GM21423 (cell line): ENCODE results near the gene COL6A3.
"Not testable (repeated sequence)": the region's sequence is repeated elsewhere in the genome, so short reads cannot be mapped to it uniquely, and the experiment has no call there.

Source experiments
- ATAC-seq: cut with Tn5 transposase; IDR thresholded peaks from one replicate; pipeline ENCODE4 v1.9.1; 2021; ENCODE audit warnings: mild to moderate bottlenecking, moderate library complexity; ENCODE audit not compliant: unreplicated experiment

The COL6A3 gene

DNA sequence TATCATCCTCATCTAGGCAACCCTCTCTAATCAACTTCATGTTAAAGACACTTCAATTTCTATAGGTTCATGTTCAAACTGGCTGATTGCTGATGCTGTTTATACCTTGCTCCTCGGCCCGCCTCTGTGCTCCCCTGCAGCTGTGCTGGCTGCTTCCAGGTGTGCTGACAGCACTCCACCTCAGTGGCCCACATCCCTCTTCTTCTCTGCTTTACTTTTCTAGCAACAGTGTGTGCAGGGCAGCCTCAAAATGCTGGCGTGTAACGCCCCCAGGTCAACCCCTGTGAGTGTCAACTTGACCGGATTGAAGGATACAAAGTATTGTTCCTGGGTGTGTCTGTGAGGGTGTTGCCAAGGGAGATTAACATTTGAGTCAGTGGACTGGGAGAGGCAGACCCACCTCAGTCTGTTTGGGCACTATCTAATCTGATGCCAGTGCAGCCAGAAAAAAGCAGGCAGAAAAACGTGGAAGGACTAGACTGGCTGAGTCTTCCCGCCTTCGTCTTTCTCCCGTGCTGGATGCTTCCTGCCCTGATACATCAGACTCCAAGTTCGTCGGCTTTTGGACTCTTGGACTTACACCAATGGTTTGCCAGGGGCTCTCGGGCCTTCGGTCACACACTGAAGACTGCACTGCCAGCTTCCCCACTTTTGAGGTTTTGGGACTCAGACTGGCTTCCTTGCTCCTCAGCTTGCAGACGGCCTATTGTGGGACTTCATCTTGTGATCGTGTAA lies 94.7 kb downstream of the COL6A3 start:
- ATAC-seq = no peak

DNA sequence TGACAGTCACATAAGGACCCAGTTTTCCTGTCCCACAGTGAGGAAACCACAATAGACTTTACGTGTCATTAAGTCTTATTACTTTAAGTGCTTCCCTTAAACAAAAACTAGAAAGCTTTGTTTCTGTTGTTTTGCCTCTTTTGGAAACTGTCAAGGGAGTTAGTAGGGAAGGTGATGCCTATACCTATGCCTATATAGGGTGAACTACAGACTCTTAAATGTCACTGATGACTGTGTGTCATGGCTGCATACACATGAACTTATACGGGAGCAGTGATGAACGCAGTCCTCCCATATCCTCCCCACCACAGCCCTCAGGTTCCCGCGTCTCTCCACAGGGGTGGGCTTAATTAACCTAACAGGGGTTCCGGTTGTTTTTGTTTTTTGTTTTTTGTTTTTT lies 97.6 kb downstream of the COL6A3 start:
- no peak for ATAC-seq

DNA sequence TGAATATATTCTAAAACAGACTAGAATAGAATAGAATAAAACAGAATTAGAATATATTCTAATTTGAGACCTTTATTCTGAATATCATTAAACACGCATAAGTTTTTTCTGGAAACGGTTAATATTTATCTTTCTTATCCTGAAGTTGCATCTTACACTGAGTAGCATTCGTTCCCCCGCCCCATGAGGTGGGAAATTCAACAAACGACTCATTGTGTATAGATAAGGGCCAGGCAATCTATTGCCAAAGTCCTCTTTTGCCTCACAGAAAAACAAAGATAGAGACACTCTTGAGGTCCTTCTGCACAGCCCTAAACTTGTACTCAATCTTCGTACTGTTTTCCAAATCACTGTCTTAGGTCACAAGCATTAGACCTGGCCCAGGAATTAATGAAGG lies 98.1 kb downstream of the COL6A3 start:
- ATAC-seq = no peak

DNA sequence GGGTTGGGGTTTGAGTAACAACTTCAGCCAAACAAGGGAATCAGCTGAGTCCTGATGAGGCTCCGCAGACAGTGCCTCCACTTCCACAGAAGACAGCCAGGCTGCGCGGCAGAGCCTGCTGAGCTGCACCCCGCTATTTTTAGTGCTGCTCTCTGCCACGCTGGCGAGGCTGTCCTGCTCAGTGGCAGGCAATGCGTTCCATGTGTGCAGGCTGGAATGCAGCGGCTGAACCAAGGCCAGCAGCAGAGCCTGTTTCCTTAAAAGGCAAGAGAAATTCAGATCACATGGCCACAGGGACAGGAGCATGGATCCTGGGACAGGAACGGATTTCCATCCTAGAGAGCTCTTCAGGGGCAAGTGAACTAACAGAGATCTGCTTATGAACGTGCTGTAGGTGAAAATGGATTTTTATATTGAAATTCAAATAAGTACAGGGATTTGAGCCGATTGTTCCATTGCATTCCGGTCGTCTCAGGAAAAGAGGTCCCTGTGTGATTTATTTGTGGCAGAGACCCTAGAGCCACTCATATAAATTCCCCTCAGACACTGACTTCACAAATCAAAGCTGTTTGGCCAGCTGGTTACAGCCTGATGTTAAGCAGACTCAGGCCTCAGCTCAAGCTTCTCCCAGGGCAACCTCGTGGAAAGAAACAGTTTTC lies 98.7 kb downstream of the COL6A3 start:
- no peak for ATAC-seq

DNA sequence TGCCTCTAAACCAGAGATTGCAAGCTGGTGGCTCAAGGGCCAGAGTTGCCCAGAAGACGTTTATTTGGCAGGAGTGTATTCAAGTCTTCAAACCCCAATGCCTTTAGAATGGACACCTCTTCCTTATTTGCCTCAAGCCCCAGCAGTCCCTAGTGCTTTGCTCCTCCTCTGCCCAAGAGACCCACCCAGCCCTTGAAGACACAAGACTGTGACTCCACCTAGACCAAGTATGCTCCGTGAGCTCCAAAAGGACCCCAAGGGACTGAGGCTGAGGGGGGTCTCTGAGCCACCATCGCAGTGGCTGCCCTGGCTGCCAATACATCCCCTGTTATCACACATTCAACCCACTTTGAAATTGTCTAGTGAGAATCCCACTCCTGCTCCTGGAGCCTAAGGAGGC lies 99.3 kb downstream of the COL6A3 start:
- ATAC-seq = no peak

DNA sequence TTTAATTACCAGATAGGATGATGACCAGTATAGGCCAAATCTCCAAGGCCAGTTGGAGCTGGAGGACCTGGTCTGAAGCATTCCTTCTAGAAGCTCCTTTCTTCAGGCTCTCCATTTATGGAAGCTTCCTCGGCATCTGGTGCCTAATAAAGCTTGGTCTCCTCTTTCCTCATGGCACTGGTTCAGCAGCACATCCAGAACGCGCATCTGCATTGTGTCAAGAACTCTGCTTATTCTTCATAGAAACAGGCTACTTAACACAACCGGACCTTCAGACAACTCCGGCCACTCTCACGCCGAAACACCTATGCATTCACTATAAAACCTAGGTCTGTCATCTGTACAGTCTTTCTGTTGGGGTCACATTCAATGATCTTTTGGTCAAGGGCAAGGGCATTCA lies 99.8 kb downstream of the COL6A3 start:
- ATAC-seq = no peak

DNA sequence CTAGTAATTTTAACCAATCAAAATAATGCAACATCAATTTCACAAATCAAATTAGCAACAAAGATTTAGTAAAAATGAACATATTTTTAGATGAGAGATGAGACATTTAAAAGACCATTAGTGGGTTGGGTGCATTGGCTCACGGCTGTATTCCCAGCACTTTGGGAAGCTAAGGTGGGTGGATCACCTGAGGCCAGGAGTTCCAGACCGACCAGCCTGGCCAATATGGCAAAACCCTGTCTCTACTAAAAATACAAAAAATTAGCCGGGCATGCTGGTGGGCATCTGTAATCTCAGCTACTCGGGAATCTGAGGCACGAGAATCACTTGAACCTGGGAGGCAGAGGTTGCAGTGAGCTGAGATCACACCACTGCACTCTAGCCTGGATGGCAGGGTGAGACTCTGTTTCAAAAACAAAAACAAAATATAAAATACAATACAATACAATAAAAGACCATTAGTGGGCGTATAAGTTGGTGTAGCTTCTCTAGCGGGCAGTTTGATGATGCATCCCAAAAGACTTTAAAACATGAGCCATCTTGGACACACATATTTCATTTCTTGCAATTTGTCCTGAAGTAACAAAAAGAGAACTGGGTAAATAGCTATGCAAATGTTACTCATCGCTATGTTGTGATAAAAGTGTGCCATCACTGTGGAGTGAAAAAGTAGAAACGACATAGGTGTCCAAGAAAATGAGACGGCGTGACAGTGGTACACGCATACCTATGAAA lies 101.8 kb downstream of the COL6A3 start:
- ATAC-seq = no peak

DNA sequence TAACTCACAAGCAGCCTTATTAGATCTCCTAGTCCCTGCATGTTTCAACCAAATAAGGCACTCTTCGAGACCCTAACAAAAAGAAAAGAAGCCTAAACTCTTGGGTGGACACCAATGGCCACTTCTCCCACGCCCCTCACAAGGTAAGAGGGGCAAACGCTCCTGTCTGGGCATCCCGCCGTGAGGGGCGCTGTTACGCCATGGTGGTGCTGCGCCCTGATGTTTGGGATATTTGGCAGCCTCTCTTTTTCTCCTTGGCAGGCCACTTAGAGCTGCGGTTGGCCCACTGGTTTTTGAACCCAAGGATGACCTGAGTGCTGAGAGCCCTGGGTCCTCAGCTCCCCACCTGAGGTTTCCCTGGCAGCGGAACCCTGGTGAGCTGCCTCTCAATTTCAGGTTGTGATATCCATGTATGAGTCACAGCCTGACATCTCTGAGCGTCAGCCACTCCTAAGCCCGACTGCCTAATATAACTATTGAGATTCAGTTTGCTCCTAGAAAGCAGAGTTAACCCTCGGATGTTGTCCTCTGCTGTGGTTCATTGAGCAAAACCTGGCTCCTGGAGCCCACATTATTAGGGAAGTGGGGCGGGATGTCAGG lies 103.3 kb downstream of the COL6A3 start:
- no peak for ATAC-seq

DNA sequence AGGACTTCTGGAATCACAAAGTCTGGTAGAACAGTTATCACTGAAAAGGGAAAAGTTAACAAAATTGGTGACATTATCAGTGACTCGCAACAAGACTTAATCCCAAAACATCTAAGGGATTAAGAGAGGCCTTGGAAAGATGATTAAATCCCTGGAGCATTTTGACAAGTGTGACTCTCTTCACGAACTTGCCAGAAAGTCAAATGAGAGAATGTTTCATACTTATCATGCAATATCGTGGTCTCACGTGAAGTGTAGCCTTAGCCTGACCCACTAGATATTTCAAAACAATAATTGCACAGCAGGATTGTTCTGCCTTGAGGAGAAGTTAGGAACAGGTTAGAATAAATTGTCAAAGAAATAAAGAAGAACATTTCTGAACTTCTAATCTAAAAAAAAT lies 104.5 kb downstream of the COL6A3 start:
- no peak for ATAC-seq

DNA sequence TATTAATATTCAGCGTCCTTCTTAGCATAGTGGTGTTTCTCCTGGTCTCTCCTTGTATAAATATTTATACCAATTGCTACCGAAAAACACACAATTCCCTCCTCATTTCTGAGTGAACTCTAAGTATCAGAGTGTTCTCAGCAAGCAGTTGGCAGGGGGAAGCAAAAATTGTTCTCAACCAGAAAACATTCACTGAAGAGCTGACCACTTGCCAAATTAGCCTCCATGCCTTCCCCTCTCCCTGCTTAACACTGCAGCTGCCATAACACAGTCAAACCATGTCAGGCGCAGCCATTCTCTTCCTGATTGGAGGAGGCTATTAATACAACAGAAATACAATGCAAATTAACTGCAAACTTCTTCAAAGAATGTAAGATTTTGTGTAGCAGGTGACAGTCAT lies 105.0 kb downstream of the COL6A3 start:
- no peak for ATAC-seq

DNA sequence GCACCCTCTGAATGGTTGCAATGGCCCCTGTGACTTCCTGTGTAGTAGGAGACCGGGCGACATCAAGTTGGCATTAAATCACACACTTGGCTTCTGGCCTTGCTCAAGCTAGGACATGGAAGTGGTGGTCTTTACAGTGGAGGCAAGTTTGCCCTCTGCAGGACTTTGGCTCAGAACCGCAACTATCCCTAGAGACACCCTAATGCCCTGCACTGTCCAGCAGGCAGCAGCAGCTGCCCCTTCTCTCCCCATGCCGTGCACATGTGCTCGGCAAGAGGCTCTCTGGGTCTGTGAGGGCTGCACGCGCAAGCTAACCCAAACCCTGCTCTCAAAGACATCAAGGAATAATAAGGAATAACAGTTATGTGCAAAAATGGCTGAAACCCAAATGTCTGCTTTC lies 106.5 kb downstream of the COL6A3 start:
- ATAC-seq = no peak

DNA sequence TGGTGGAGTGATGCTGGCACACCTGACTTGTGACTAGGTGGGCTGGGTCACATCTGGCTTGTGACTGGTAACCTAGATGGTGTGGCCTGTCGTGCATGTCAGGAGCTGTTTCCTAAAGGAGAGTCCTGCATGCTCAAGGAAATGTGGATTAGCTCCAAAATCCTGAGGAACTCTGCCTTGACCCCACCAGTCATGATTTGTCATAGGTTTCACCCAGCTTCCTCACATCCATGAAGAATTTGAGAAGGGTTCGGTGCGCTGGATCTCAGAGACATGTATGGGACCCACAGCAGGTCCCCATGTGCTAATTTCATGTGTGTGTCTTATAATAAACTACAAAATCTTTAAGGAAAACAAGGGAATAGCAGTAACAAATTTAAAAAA lies 107.2 kb downstream of the COL6A3 start:
- ATAC-seq = no peak

DNA sequence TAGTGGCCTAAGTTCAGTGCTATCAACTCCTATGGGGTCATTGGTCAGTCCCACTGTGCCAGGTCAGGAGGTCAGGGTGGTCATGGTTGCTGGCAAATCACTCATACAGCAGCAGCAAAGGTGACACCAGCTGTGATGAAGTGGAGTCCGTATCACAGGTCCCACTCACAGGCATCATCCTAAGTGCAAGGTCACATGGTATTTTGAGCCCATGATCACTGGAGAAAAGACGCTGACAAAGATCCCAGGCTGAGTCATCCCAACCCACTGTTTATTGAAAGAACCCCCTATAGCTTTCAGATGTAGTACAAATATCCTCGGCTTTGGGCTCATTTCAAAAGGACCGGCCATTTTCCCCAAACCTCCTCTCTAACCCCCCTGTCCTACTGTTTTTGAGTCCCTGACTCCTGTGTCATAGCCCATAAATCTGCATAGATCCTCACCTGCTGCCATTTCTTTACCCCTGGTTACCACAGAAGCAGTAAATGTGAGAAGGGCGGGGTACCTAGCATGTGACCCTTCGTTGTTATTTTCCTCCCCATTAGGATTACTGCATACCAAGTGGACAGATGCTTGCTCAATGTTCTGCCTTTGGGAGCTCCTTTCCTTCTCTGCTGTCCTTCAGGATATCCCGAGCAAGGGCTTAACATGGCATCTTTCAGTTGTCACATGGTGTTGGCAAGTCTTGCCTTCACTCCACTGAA lies 107.7 kb downstream of the COL6A3 start:
- no peak for ATAC-seq

DNA sequence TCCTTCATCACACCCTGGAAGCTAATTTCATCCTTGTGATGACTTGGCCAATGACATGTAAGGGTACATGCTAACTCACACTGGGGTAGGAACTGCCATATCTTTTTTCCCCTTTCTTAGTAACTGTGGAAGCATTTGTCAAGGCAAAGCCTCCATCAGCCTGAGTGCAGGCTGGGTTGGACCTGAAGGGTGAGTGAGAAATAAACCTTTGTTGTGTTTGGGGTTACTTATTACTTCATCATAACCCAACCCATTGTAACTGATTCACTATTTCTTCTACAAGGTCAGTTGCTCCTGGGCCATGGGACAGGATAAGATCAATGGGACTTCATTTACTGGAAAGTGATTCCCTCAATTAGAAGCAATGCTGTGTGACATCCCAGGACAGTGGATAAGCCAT lies 108.4 kb downstream of the COL6A3 start:
- ATAC-seq = no peak

DNA sequence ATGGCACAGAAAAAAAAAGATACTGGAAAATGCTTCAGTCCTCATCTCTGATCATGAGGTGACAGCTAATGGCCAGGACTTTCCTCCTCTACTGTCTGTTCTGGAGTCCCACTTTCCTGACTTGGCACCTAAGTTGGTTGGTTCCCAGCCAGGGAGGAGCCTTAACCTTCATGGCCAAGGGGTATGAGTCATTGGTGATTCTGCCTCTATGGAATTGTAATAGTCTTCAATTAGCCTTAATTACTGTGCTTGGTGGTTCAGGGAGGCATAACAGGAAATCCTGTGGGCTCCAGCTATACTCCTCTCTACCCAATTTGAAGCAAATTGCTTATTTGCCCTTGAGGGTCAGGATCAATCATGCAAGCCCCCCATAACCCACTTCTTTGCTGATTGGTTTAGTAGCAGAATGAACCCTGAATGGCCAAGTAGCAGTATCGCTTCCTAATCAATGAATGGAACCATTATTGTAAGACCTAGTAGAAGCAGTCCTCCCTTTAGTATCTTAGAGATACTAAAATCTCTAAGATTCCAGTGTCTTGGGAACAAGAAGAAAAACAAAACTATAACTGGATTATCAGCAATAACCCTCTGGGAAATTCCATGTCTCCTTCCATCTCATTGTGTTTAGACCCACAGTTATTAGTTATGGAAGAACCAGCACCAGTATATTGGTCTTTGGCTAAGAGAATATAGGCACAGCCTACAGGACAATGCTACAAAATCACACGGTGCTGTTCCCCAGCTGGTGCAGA lies 109.0 kb downstream of the COL6A3 start:
- ATAC-seq = no peak

DNA sequence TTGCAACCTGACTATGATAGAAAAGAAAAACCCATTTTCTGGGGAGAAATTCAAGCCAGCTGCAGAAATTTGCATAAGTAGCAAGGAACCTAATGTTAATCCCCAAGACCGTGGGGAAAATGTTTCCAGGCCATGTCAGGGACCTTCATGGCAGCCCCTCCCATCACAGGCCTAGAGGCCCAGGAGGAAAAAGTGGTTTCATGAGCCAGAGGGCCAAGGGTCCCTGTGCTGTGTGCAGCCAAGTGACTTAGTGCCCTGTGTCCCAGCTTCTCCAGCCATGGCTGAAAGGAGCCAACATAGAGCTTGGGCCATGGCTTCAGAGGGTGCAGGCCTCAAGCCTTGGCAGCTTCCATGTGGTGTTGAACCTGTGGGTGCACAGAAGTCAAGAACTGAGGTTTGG lies 110.7 kb downstream of the COL6A3 start:
- not testable (repeated sequence) for ATAC-seq

DNA sequence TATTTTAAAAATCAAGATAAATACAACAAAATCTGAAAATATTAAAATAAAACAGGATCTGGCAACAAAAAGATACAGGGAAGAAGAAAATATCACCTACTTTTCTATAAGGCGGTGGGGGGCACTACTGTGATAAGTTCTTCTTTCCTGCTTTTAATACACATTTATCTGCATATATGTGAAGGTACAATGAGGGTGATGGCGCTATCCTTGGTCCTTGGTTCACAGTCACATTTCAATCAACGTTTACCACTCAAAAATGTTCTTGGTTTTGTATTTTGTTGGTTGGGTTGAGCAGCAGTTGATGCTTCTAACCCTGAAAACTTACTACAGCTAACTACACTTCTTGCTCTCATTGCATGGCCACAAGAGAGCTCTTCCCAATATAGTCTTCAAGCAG lies 112.4 kb downstream of the COL6A3 start:
- ATAC-seq = no peak

DNA sequence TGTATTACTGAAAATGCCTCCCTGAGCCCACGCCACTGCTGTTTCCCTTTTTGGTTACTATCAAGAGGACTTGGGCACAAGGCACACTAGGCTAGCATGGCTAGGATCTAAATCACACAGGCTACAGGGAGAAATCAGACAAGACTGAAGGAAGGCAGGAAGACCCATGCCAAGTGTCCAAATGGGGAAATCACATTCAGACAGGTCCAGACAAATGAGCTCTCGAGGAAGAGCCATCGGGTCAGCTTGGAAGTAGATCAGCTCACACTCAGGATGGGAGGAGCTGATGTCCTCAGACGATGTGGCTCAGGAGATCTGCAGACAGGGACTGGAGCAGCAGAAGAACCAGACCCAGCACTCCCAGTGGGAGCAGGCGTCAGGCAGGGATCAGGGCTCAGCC lies 113.2 kb downstream of the COL6A3 start:
- ATAC-seq = no peak

DNA sequence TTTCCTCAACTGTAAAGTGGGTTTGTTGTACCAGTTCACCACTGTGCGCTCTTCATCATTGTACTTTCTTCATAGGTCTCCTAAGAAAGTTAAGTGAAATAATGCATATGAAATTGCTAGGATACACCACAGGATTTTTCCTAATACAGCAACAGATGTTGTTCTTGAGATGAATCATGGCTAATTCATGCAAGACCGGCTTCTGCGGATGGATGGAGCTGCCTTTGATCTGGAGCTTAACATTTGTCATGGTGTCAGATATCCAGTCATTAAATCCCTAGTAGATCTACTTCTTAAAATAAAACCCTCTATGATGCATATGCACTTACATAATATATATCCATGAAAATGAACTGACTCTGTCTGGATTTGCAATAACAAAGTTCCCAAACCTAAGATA lies 114.1 kb downstream of the COL6A3 start:
- no peak for ATAC-seq
